Transverse colon (tissue), 4 donors: ENCODE data around the gene MGAT5. TPM values are rescaled to one million over a fixed set of nuclear protein-coding genes. Genes with fewer than 3 reads are reported as not detected.

Source experiments
- DNase-seq: peaks from one replicate; pipeline ENCODE4 v3.0.0-alpha.2; 2019
- H3K27ac ChIP-seq, 4 donors: fragments of 200-600 bp; sonication (generic); 2 replicates each; pipeline ENCODE4 v1.5.1; 2016 to 2018; ENCODE audit warnings: inconsistent platforms in 4 of 4
- H3K27me3 ChIP-seq: fragments of 200-600 bp; sonication (generic); 2 replicates; pipeline ENCODE4 v1.5.1; 2017; ENCODE audit warnings: inconsistent platforms
- H3K36me3 ChIP-seq, 4 donors: fragments of 200-600 bp; sonication (generic); 2 replicates each; pipeline ENCODE4 v1.5.1; 2017 to 2019; ENCODE audit warnings: inconsistent platforms in 4 of 4
- H3K4me1 ChIP-seq, 4 donors: fragments of 200-600 bp; sonication (generic); 2 replicates each; pipeline ENCODE4 v1.5.1; 2017 to 2020; ENCODE audit warnings: inconsistent platforms in 4 of 4
- H3K4me3 ChIP-seq, 4 donors: fragments of 200-600 bp; sonication (generic); 1 replicate in 1 of 4; 2 replicates in 3 of 4; pipeline versions ENCODE4 v1.5.1 to v1.6.1; 2017 to 2019; ENCODE audit warnings: inconsistent platforms in 4 of 4
- H3K9me3 ChIP-seq, 2 donors: fragments of 200-600 bp; sonication (generic); 2 replicates each; pipeline ENCODE4 v1.5.1; 2017 to 2019; ENCODE audit warnings: inconsistent platforms in 2 of 2
- CTCF ChIP-seq, 5 experiments: fragments of 200-600 bp in 3 of 5; fragments of 450-650 bp in 2 of 5; sonication (generic) in 3 of 5; IDR thresholded peaks; 1 replicate in 2 of 5; 2 replicates in 3 of 5; pipeline ENCODE4 v1.5.1; 2016 to 2017; ENCODE audit warnings: antibody characterized with exemption in 5 of 5, inconsistent platforms in 3 of 5, mild to moderate bottlenecking in 2 of 5, moderate library complexity in 1 of 5
- EP300 ChIP-seq: sonication (generic); formaldehyde crosslinking; IDR thresholded peaks from one replicate; pipeline ENCODE4 v1.6.1; 2017; ENCODE audit warnings: antibody characterized with exemption, low read depth
- POLR2A ChIP-seq: fragments of 450-650 bp; IDR thresholded peaks from one replicate; pipeline ENCODE4 v1.6.1; 2016; ENCODE audit warnings: antibody characterized with exemption, mild to moderate bottlenecking, moderate library complexity
- POLR2AphosphoS5 ChIP-seq, 3 donors: sonication (generic); formaldehyde crosslinking; IDR thresholded peaks; one replicate each; pipeline ENCODE4 v1.6.1; 2016; ENCODE audit warnings: antibody characterized with exemption in 3 of 3
- WGBS, 2 donors: methylation state at CpG; one replicate each; pipeline ENCODE4 v1.1.5; 2018; ENCODE audit warnings: low coverage in 1 of 2; 5-methylcytosine and 5-hydroxymethylcytosine counted together
- in situ Hi-C, 4 donors: fragments of 200-750 bp; cut with MboI; loops; one replicate each; pipeline versions ENCODE4 v1.15.0 to v1.15.1; 2017; ENCODE audit warnings: low sequenced_read_pairs in 3 of 4, low pct_ligation_motif_present in 1 of 4, low pct_unique_long_range_greater_than_20kb in 1 of 4
- intact Hi-C: fragments of 100-400 bp; cut with DNase I; formaldehyde crosslinking; loops from one replicate; pipeline ENCODE4 v1.15.1; 2023; ENCODE audit warnings: low total_unique reads
- total RNA-seq, 4 donors: library from RNA; depleted of rRNA; stranded (reverse); fragments of >200 nt; gene quantifications; one replicate each; pipeline ENCODE4 v1.1.0, GENCODE V29; 2016

The MGAT5 gene
- total RNA-seq, 4 donors from 2014 or later: 23.6 to 67.6 (median 55.2) TPM

GRCh38 chr2:134272806-134273205 is 18.9 kb downstream of the MGAT5 start:
- no peak for DNase-seq
- intact Hi-C loops (no loop called here), in situ Hi-C loops (no loop called here)
- Histone ChIP-seq H3K27me3 (no peaks in the 10 kb centered on the region), H3K27ac (no peak overlapping the region), H3K4me3 (no peak overlapping the region), H3K36me3 (no peaks in the 10 kb centered on the region), H3K9me3 (no peaks in the 10 kb centered on the region), H3K4me1 (no peaks in the 10 kb centered on the region)
- 89 to 92% methylated on average over 1 to 9 of the region's 9 CpGs for WGBS, 2 donors
- no peak for TF ChIP-seq EP300
- no peak for TF ChIP-seq POLR2AphosphoS5 (IDR thresholded peaks at IDR 0.05)
- no peak for TF ChIP-seq CTCF (IDR thresholded peaks at IDR 0.05)
- TF ChIP-seq POLR2A: no peak

- 90 to 95% methylated on average over 4 of the region's 4 CpGs for WGBS, 2 donors
- Histone ChIP-seq H3K27ac (no peak overlapping the region), H3K36me3 (no peaks in the 10 kb centered on the region), H3K4me3 (no peak overlapping the region), H3K9me3 (no peaks in the 10 kb centered on the region), H3K27me3 (no peaks in the 10 kb centered on the region), H3K4me1 (peaks cover 0 to 2% (median 0%) of the 10 kb centered on the region in 4 donors)
- no peak for DNase-seq
- no peak for TF ChIP-seq POLR2AphosphoS5 (IDR thresholded peaks at IDR 0.05)
- no peak for TF ChIP-seq POLR2A
- no peak for TF ChIP-seq EP300
- no peak for TF ChIP-seq CTCF (IDR thresholded peaks at IDR 0.05)
- in situ Hi-C loops (no loop called here), intact Hi-C loops (no loop called here)
These were observed 19.5 kb downstream of the MGAT5 start for GRCh38 chr2:134273256-134273983.

GRCh38 chr2:134274121-134274520 is 20.2 kb downstream of the MGAT5 start:
- in situ Hi-C loops (no loop called here), intact Hi-C loops (no loop called here)
- Histone ChIP-seq H3K4me1 (peaks cover 0 to 6% (median 0%) of the 10 kb centered on the region in 4 donors), H3K36me3 (no peaks in the 10 kb centered on the region), H3K4me3 (no peak overlapping the region), H3K27me3 (no peaks in the 10 kb centered on the region), H3K27ac (no peak overlapping the region), H3K9me3 (no peaks in the 10 kb centered on the region)
- TF ChIP-seq EP300: no peak
- no peak for DNase-seq
- 91% methylated on average over 3 of the region's 3 CpGs; no CpG with 5 or more reads in 1 of the 2 donors for WGBS, 2 donors

- H3K27ac ChIP-seq: no peak overlapping the region
- 67 to 80% methylated on average over 6 to 7 of the region's 7 CpGs for WGBS, 2 donors
- H3K9me3 ChIP-seq: no peaks in the 10 kb centered on the region
- H3K36me3 ChIP-seq: no peaks in the 10 kb centered on the region
- H3K4me3 ChIP-seq: no peak overlapping the region
- H3K27me3 ChIP-seq: no peaks in the 10 kb centered on the region
- peaks cover 0 to 6% (median 0%) of the 10 kb centered on the region in 4 donors for H3K4me1 ChIP-seq
- TF ChIP-seq CTCF (IDR thresholded peaks at IDR 0.05): no peak
- TF ChIP-seq POLR2A: no peak
- no peak for TF ChIP-seq POLR2AphosphoS5 (IDR thresholded peaks at IDR 0.05)
- no peak for TF ChIP-seq EP300
- no peak for DNase-seq
- intact Hi-C loops (no loop called here), in situ Hi-C loops (no loop called here)
These were observed 21.4 kb downstream of the MGAT5 start for GRCh38 chr2:134275058-134275862.
